SK-N-SH treated with all-trans-retinoic acid at 6 μM for 48 hours (cell line): ENCODE results near the gene TCL1A.

ENCODE experiments used
- BACH2 ChIP-seq: fragments of 250-450 bp; sonication (Bioruptor Pico); IDR thresholded peaks from 2 replicates; pipeline ENCODE4 v1.9.0; 2021; ENCODE audit warnings: mild to moderate bottlenecking, borderline replicate concordance
- CREB5 ChIP-seq: fragments of 250-450 bp; sonication (Bioruptor Pico); IDR thresholded peaks from 2 replicates; pipeline ENCODE4 v1.5.1; 2020; ENCODE audit warnings: low read depth, mild to moderate bottlenecking, moderate library complexity
- CSRNP3 ChIP-seq: fragments of 250-450 bp; sonication (Bioruptor Pico); IDR thresholded peaks from 2 replicates; pipeline ENCODE4 v1.5.1; 2021; ENCODE audit warnings: mild to moderate bottlenecking, moderate library complexity
- GLIS3 ChIP-seq: fragments of 250-450 bp; sonication (Bioruptor Pico); IDR thresholded peaks from 2 replicates; pipeline ENCODE4 v1.5.0; 2020; ENCODE audit warnings: mild to moderate bottlenecking, moderate library complexity
- ISL1 ChIP-seq: fragments of 250-450 bp; sonication (Bioruptor Pico); IDR thresholded peaks from 2 replicates; pipeline ENCODE4 v2.1.2; 2022; ENCODE audit warnings: mild to moderate bottlenecking, moderate library complexity
- PATZ1 ChIP-seq: fragments of 250-450 bp; sonication (Bioruptor Pico); IDR thresholded peaks from 2 replicates; pipeline ENCODE4 v1.8.0; 2020; ENCODE audit warnings: mild to moderate bottlenecking, moderate library complexity, borderline replicate concordance
- RARB ChIP-seq: fragments of 250-450 bp; sonication (Bioruptor Pico); IDR thresholded peaks from 2 replicates; pipeline ENCODE4 v1.8.0; 2021; ENCODE audit warnings: mild to moderate bottlenecking, moderate library complexity
- SNAI2 ChIP-seq: fragments of 250-450 bp; sonication (Bioruptor Pico); IDR thresholded peaks from 2 replicates; pipeline ENCODE4 v1.5.0; 2020; ENCODE audit warnings: mild to moderate bottlenecking, moderate library complexity
- ZFP3 ChIP-seq: fragments of 250-450 bp; sonication (Bioruptor Pico); IDR thresholded peaks from 2 replicates; pipeline ENCODE4 v1.5.0; 2020; ENCODE audit warnings: mild to moderate bottlenecking, moderate library complexity
- ZNF565 ChIP-seq: fragments of 450-650 bp; formaldehyde crosslinking; conservative IDR thresholded peaks from 2 replicates; pipeline ENCODE4 v1.5.0; 2020; ENCODE audit warnings: low read depth, mild to moderate bottlenecking, moderate library complexity
- ZNF70 ChIP-seq: fragments of 450-650 bp; formaldehyde crosslinking; IDR thresholded peaks from 2 replicates; pipeline ENCODE4 v1.5.0; 2020; ENCODE audit warnings: mild to moderate bottlenecking, moderate library complexity

DNA sequence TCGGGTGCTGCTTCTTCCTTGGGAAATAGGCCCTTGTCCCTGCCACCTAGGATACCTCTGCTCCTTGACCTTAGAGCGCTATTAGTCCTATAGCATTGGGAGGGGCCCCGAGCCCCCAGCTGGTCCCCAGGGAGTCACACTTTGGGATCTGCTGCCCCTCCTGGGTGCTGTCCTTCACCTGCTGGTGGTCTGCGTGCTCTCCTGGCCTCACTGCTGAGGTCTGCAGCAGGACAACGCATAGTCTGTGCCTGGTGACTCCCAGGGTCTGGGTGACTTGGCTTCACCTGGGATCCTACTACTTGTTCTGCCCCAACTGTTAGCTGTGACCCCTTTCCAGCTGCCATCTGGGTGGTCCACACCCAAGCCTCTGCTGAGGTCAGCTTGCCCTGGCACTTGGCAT lies 18.9 kb downstream of the TCL1A start:
- TF ChIP-seq RARB (CRISPR knock-in tag) (no peak), ZNF70 (no peak), CREB5 (CRISPR knock-in tag) (no peak), CSRNP3 (CRISPR knock-in tag) (no peak), BACH2 (no peak), ZNF565 (no peak), PATZ1 (CRISPR knock-in tag) (no peak), GLIS3 (no peak), ZFP3 (CRISPR knock-in tag) (no peak), SNAI2 (CRISPR knock-in tag) (no peak), ISL1 (no peak)
